Dermis blood vessel endothelial cell (primary cell): Measurements from ENCODE around the gene DHRS12. TPM values are rescaled to one million over a fixed set of nuclear protein-coding genes. Genes with fewer than 3 reads are reported as not detected.

ENCODE experiments used
- DNase-seq: peaks from one replicate; pipeline ENCODE4 v3.0.0; 2010
- total RNA-seq: library from RNA; depleted of rRNA; stranded (reverse); fragments of >200 nt; gene quantifications from 2 replicates; pipeline ENCODE4 v1.2.3, GENCODE V29; 2014

DHRS12 gene, protein sequence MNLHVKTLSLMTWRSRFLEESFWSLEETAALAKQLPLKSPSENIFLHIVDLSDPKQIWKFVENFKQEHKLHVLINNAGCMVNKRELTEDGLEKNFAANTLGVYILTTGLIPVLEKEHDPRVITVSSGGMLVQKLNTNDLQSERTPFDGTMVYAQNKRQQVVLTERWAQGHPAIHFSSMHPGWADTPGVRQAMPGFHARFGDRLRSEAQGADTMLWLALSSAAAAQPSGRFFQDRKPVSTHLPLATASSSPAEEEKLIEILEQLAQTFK
- total RNA-seq, result 5.0 and 7.1 TPM in 2 replicates

GRCh38 chr13:51803422-51804294 lies at the start of gene DHRS12:
Gene DHRS12, minus strand, starts transcription at chr13:51804163. Its CDS starts 4,504 bp downstream, at chr13:51799659.
- peak; percentile 85 for DNase-seq

- DNase-seq, result peak; percentile 14
Measured at GRCh38 chr13:51849145-51850101, 45.5 kb upstream of the DHRS12 start.

DNA sequence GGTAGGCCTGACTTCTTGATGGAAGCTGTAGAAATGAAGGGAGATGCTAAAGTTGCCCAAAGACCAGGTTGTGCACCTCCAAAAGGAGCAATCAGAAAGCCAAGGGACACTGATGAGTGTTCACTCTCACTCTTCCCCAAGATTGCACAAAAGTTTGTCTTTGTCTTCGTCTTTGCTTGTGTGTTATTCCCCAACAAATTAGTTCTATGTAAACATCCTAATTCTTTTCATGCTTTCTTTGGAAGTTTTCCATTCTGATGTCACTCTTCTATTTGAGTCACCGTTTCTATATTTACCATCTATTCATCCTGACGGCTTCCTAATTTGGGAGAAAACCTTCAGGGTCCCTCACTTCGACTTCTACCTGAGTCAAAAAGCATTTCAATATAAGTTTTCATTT lies 44.7 kb upstream of the DHRS12 start:
- peak; percentile 37 for DNase-seq

GRCh38 chr13:51846756-51847155 lies 42.8 kb upstream of the DHRS12 start:
- no peak for DNase-seq

- DNase-seq, result no peak
Measured at GRCh38 chr13:51845574-51846318, 41.8 kb upstream of the DHRS12 start.

DNA sequence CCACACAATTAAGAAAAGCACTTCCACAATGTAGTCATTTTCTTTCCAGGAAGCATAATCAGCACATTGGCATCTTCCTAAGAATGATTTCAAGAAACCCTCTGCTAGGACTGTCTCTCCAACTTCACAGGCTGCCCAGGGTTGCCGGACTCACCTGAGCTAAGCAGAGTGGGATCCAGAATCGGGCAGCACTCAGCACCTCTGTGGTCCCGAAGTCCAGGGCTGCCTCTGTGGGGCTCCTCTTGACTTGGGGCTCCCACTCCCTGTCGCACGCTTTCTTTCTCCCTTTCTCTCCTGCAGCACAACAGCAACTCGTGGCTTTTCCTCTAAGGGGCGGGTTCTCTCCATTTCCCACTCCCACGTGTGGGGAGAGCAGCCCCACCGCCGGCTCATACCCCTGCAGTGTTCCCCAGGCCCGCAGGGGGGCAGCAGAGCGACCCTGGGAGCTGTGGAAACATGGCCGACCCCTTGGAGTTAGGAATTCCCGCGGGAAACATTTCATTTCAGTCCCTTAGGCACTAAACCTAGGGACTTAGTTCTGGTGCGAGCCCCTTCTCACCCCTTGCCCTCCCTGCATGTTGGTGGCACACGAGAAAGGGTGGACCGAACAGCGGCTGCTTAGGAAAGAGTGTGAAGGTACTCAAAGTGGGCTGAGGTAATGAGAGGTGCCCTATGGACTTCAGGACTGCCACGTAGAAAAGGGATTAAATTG lies 41.1 kb upstream of the DHRS12 start, which contains the start of gene TMEM272:
TSS of gene TMEM272 (minus strand) at position 316 of the 712 bp plus-strand sequence. CDS start 6,647 bp downstream, outside the sequence.
- DNase-seq, result peak; percentile 65

DNA sequence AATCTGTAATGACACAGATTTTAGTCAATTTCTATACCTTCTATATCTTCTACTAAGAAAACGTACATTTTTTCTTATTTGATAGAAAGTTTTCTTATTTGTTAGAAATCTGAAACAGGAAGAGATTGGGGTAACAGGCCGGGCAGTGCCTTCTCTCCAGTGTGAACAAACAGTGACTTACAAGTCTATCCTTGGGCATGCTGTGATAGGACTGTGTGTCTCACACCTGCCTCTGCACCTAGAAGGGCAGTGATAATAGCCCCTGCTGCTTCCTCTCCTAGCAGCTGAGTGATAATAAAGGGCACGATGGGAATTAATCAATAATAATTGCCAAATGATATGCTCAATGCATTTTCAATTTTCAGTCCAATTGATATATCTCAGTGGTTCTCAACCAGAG lies 39.6 kb upstream of the DHRS12 start:
- DNase-seq, result no peak

GRCh38 chr13:51841732-51842131 lies 37.8 kb upstream of the DHRS12 start:
- no peak for DNase-seq

DNA sequence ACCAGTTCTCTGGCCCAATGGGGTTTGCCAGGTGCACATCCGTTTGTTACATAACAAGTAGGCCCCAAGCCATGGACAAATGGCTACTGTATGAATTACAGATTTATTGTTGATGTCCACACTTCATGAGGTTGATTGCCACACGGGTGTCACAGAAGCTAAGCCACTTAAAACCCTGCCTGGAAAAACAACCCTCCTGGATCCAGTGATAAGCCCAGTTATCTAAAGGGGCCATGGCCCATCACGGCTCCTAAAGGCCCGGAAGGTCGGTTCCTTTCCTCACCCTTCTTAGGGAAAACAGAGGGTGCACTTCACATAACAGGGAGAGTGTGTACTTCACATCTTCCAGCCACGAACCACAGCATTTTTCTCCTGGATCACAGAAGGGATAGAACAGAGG lies 37.0 kb upstream of the DHRS12 start:
- no peak for DNase-seq

DNA sequence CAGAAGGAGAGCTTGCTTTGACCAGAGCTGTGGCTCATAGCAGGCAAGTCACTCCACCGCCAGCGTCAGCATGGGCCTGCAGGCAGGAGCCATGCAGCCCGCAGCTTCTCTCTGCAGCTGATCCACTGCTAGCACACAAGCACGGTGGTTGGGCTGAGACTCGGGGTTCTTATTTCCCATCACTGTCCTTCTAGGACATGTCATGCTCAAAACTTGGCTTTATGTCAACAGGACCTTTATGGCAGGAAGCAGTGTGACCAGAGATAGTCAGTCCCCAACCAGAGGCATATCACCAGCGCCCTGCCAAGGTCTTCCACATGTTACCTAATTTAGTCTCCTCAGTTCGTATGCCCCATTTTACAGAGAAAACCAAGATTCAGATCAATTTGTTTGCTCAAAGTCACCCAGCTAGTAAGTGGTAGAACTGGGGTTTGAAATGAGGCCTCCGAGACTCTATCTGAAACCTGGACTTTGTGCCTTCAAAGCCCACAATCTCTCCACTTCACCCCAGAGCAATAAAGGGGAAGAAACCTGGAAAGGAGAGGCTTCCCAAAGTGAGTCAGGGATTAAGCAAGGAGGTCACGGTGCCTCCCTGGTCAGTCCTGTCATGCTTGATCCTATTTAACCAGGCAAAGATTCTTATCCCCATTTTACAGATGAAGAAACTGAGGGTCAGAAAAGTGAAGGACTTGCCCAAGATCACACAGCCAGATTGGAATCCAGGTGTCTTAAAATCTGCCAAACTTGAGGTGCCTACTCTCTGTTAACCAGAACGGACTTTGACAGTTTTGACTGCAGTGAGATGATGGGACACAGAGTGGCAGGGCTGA lies 36.0 kb upstream of the DHRS12 start:
- DNase-seq, result no peak

- peak; percentile 26 for DNase-seq
Measured at GRCh38 chr13:51838240-51838846, 34.4 kb upstream of the DHRS12 start.

- DNase-seq, result no peak
Measured at GRCh38 chr13:51837016-51837415, 33.1 kb upstream of the DHRS12 start.

DNA sequence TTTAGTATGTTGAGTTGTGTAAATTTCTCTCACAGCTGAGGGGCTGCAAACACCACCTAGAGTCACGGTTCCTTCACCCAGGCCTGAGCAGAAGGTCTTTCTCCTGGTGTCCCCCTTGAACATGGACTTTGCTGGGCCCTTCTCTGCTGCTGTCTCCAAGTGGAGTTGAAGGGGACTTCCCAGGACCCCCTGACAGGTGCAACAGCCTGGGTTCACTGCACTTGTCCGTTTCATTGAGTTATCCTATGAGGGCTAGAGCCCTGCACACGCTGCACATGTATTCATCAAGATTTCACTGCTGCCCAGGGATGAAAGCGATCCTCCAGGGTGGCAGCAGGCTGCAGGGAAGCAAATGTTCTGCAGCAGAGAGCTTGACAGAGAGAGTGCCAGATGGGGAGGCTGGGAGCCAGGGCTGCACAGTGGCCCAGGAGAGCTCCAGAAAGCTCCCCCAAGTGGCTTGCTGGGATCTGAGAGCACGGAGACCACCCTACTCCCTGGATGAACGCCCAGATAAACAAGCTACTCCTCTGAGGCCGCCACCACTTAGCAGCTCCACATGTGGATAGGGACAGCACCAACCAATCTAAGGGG lies 30.7 kb upstream of the DHRS12 start:
- DNase-seq, result no peak

DNA sequence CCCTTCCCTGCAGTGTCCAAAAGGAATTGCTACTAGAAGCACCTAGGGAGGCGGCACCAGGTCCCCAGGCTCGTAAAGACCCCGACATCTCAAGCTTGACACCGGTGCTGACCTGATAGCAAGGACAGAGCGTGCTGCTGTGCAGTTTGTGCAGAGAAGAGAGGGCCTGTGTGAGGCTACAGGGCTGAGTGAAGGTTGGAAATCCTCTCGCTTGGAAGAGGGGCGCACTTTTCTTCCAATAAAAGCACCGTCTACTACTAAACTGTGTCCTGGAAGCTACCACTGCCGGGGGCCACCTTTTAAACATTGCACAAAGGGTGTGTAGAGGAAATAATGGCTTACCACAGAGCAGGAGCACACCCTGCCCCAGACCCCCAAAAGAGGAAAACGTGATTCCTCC lies 30.0 kb upstream of the DHRS12 start:
- DNase-seq, result no peak

- DNase-seq, result peak; percentile 33
Measured at GRCh38 chr13:51832471-51833152, 28.6 kb upstream of the DHRS12 start.

- no peak for DNase-seq
Measured at GRCh38 chr13:51831519-51831918, 27.6 kb upstream of the DHRS12 start.

DNA sequence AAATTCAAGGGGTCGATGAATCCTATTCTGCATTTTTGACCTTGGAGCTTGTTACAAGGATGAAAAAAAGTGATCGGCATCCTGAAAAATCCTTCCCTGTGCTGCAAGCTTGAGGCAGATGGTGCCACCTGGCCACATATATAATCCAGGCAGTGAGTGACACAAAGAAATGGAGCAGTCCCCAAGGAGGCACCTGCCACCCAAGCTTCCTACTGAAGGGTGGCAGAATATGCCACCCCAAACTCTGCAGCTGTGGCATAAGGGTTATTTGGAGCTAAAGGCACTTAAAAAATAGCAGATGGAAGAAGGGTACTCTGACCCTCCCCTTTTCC lies 25.6 kb upstream of the DHRS12 start:
- DNase-seq, result no peak

GRCh38 chr13:51828730-51829567 lies 25.0 kb upstream of the DHRS12 start:
- no peak for DNase-seq
